Activated naive CD8-positive, alpha-beta T cell treated with anti-CD3 and anti-CD28 coated beads for 36 hours (primary cell): ENCODE measurements around the gene MFSD12. TPM values are rescaled to one million over a fixed set of nuclear protein-coding genes. Genes with fewer than 3 reads are reported as not detected.
"Not testable (repeated sequence)": the region's sequence is repeated elsewhere in the genome, so short reads cannot be mapped to it uniquely, and the experiment has no call there.

Source experiments
- DNase-seq: peaks from one replicate; pipeline ENCODE4 v3.0.0; 2021
- H3K27ac Mint-ChIP-seq: one replicate; pipeline ENCODE4 v1.8.0; 2022; ENCODE audit warnings: mild to moderate bottlenecking, moderate library complexity, mixed read lengths
- H3K27me3 Mint-ChIP-seq: one replicate; pipeline ENCODE4 v1.8.0; 2022; ENCODE audit warnings: mild to moderate bottlenecking, mixed read lengths
- H3K36me3 Mint-ChIP-seq: one replicate; pipeline ENCODE4 v1.8.0; 2021; ENCODE audit warnings: mild to moderate bottlenecking, mixed read lengths
- H3K4me1 Mint-ChIP-seq: one replicate; pipeline ENCODE4 v1.8.0; 2021; ENCODE audit warnings: mixed read lengths
- H3K4me3 Mint-ChIP-seq: one replicate; pipeline ENCODE4 v1.8.0; 2022; ENCODE audit warnings: mild to moderate bottlenecking, moderate library complexity, mixed read lengths
- H3K9me3 Mint-ChIP-seq: one replicate; pipeline ENCODE4 v1.8.0; 2022; ENCODE audit warnings: mixed read lengths
- total RNA-seq, 2 experiments: library from RNA; stranded (reverse); gene quantifications; one replicate each; pipeline ENCODE4 v1.2.3, GENCODE V29; 2021

Gene MFSD12
- total RNA-seq, 2 experiments from 2014 or later, result 73.2 to 76.1 TPM

DNA sequence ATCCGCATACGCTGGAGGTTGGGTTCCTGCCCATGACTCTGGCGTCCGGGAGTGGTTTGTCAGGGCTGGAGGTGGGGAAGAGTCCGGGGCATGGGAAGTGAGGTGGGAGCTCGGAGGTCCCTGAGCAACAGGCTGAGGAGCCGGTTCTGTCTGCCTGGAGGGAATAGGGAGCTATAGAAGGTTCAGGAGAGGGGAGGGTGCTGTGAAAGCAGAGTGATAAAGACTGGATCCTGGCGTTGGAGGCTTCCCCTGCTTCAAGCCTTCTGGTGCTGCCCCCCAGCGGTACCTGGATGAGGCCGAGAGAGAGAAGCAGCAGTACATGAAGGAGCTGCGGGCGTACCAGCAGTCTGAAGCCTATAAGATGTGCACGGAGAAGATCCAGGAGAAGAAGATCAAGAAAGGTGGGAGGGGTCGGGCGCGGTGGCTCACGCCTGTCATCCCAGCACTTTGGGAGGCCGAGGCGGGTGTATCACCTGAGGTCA lies 17.9 kb upstream of the MFSD12 start:
- Mint-ChIP-seq H3K27me3 (no peaks in the 10 kb centered on the region), H3K9me3 (no peaks in the 10 kb centered on the region), H3K27ac (no peak overlapping the region), H3K4me1 (peaks cover 7% of the 10 kb centered on the region), H3K36me3 (peaks cover 11% of the 10 kb centered on the region), H3K4me3 (no peak overlapping the region)
- no peak for DNase-seq

DNA sequence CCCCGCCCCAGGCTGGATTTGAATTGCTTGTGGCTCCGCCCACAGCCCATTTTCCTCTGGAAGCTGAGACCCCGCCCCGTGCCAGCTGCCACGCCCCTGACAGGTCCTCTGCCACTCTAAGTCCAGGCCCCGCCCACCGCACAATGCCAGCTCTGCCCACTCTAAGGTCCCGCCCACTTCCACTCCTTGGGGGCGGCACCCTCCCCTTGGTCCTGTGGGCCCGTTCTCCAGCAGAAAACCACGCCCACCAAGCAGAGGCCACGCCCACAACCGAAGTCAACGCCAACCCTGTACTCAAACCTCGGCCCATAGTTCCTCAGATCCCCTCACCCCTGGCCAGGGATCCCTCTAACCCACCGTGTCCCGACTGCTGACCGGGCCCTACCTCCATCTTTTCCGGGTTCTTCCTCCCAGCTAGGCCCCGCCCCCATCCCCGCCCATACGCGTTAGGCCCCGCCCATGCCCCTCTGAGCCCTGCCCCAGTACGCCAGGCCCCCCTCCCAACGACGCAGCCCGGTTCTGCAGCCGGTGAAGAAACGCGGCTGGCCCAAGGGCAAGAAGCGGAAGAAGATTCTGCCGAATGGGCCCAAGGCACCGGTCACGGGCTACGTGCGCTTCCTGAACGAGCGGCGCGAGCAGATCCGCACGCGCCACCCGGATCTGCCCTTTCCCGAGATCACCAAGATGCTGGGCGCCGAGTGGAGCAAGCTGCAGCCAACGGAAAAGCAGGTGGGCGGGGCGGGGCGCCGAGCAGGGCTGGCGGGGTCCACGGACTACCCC lies 16.7 kb upstream of the MFSD12 start:
- Mint-ChIP-seq H3K27ac (no peak overlapping the region), H3K4me1 (peaks cover 7% of the 10 kb centered on the region), H3K27me3 (no peaks in the 10 kb centered on the region), H3K36me3 (peaks cover 11% of the 10 kb centered on the region), H3K9me3 (no peaks in the 10 kb centered on the region), H3K4me3 (peak overlapping the region; percentile 78)
- DNase-seq, result peak; percentile 92

DNA sequence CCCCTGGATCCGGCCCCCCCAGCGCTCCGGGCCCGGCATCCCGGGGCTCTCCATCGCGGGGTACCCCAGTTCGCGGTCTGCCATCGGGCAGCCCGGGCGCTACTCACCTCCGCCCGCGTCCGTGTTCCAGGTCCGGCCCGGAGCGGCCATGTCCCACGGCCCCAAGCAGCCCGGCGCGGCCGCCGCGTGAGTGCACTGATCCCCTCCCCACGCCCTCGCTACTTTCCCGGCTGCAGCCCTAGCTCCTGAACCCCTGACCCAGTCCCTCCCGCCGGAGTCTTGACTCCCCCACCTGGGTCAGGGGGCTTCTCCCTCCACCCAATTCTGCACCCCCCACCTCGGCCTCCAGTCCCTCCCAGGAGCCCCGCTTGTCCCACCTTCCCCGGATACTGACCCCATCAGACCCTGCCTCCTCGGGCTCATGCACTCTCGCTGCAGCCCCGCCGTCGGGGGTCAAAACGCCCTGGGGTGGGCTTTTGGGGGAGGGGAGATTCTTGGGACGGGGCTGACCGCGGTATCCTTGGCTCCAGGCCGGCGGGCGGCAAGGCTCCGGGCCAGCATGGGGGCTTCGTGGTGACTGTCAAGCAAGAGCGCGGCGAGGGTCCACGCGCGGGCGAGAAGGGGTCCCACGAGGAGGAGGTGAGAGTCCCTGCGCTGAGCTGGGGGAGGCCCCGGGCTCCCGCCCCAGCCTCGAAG lies 15.9 kb upstream of the MFSD12 start:
- no peak for DNase-seq
- peak overlapping the region; percentile 78 for H3K4me3 Mint-ChIP-seq
- H3K4me1 Mint-ChIP-seq, result peaks cover 7% of the 10 kb centered on the region
- no peaks in the 10 kb centered on the region for H3K9me3 Mint-ChIP-seq
- H3K27me3 Mint-ChIP-seq, result no peaks in the 10 kb centered on the region
- peak overlapping the region; percentile 54 for H3K27ac Mint-ChIP-seq
- H3K36me3 Mint-ChIP-seq, result peaks cover 11% of the 10 kb centered on the region

DNA sequence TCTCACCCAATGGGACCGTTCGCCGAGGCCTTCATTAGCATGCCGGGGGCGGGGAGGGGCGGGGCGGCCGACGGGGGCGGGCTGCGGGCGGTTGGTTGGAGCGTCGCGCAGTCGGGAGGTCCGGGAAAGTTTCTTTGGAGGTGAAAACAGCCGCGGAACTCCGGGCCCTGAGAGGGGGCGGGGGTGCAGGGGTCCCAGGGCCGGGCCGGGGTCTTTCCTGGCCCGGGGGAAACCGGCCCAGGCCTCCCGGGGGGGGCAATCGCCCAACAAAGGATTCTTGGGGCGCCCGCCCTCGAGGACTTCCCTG lies 15.4 kb upstream of the MFSD12 start, which contains the start of gene HMG20B:
Gene HMG20B (plus strand): TSS at position 90 of the 307 bp plus-strand sequence. CDS start 366 bp downstream, outside the sequence.
- Mint-ChIP-seq H3K27ac (peak within 1 kb of the TSS; percentile 54), H3K27me3 (no peaks in the 10 kb centered on the region), H3K4me3 (peak within 1 kb of the TSS; percentile 78), H3K4me1 (peaks cover 7% of the 10 kb centered on the region), H3K9me3 (no peaks in the 10 kb centered on the region), H3K36me3 (peaks cover 11% of the 10 kb centered on the region)
- DNase-seq, result peak; percentile 43

DNA sequence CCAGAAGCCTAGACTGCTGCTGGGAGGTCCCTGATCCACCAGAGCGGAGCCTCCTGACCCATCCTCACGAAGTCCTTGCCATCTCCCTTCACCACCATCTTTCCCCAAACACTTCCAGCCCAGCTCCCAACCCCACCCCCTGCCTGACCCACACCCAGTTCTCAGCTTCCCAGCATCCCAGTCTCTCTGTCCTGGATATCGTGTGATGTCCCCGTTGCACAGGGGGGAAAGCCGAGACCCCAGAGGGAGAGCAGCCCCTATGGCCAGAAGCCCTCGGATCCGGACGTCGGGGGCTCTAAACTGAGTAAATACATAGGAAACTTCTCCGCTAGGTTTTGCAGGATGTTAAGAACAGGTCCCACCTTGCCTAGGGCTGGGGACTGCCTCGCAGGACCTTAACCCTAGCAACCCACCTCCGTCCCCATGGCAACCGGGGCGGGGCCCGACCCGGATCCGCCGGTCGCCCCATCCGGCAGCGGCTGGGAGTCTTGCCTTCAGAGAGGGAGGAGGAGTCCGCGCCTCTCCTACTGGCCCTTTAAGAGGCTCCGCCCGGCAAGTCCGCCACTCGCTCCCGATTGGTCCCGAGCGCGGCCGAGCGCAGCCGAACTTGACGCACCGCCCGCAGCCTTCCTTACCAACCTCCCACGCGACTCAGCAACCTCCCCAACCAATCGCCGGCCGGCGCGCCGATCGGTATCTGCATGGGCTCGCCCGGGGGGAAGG lies 14.9 kb upstream of the MFSD12 start:
- Mint-ChIP-seq H3K27ac (peak overlapping the region; percentile 11), H3K4me1 (peaks cover 7% of the 10 kb centered on the region), H3K9me3 (no peaks in the 10 kb centered on the region), H3K4me3 (peak overlapping the region; percentile 71), H3K27me3 (no peaks in the 10 kb centered on the region), H3K36me3 (peaks cover 11% of the 10 kb centered on the region)
- peak; percentile 100 for DNase-seq

DNA sequence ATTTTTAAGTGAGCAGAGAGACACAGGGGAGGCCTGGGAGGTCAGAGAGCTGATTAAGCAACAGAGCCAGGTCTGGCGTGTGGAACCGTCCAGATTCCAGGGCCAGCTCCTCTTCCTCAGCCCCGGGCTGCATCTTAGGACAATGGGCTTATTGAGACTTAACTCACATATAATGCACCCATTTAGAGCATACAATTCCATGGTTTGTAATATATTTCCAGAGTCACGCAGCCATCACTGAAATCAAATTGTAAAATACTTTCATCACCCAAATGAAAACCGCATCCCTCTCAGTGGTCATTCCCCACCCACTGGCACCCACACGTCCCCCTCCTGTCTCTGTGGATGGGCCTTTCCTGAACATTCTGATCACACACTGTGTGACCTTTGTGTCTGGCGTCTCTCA lies 13.2 kb upstream of the MFSD12 start:
- no peak for DNase-seq
- H3K9me3 Mint-ChIP-seq, result no peaks in the 10 kb centered on the region
- H3K4me1 Mint-ChIP-seq, result peaks cover 7% of the 10 kb centered on the region
- H3K27ac Mint-ChIP-seq, result no peak overlapping the region
- H3K36me3 Mint-ChIP-seq, result peaks cover 11% of the 10 kb centered on the region
- no peak overlapping the region for H3K4me3 Mint-ChIP-seq
- H3K27me3 Mint-ChIP-seq, result no peaks in the 10 kb centered on the region

DNA sequence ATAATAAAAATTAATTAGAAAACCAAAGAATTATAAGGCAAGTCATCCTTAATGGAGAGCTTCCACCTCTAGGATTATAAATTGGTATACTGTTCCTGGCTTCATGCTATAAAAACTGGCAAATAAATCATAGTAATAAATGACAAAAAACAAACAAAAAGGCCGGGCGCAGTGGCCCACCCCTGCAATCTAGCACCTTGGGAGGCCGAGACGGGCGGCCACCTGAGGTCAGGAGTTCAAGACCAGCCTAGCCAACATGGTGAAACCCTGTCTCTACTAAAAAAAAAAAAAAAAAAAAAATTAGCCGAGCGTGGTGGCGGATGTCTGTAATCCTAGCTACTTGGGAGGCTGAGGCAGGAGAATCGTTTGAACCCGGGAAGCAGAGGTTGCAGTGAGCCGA lies 12.7 kb upstream of the MFSD12 start:
- DNase-seq, H3K27me3 Mint-ChIP-seq, H3K4me1 Mint-ChIP-seq, H3K27ac Mint-ChIP-seq, H3K4me3 Mint-ChIP-seq, H3K36me3 Mint-ChIP-seq, H3K9me3 Mint-ChIP-seq: not testable (repeated sequence)

DNA sequence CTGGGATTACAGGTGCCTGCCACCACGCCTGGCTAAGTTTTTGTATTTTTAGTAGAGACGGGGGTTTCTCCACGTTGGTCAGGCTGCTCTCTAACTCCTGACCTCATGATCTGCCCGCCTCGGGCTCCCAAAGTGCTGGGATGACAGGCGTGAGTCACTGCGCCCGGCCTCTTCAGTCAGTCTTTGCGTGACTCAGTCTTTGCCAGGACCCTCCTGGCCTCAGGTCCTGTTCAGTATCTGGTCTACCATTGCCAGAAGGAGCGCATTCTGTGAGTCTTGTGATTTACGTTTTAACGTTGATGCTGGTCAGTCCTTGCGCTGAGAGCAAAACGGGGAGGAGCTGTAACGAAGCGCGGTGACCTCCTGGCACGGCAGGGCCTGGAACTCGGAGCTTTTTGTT lies 7.8 kb upstream of the MFSD12 start:
- no peak for DNase-seq
- H3K9me3 Mint-ChIP-seq, result no peaks in the 10 kb centered on the region
- no peak overlapping the region for H3K4me3 Mint-ChIP-seq
- no peaks in the 10 kb centered on the region for H3K27me3 Mint-ChIP-seq
- H3K27ac Mint-ChIP-seq, result no peak overlapping the region
- H3K36me3 Mint-ChIP-seq, result no peaks in the 10 kb centered on the region
- H3K4me1 Mint-ChIP-seq, result no peaks in the 10 kb centered on the region

DNA sequence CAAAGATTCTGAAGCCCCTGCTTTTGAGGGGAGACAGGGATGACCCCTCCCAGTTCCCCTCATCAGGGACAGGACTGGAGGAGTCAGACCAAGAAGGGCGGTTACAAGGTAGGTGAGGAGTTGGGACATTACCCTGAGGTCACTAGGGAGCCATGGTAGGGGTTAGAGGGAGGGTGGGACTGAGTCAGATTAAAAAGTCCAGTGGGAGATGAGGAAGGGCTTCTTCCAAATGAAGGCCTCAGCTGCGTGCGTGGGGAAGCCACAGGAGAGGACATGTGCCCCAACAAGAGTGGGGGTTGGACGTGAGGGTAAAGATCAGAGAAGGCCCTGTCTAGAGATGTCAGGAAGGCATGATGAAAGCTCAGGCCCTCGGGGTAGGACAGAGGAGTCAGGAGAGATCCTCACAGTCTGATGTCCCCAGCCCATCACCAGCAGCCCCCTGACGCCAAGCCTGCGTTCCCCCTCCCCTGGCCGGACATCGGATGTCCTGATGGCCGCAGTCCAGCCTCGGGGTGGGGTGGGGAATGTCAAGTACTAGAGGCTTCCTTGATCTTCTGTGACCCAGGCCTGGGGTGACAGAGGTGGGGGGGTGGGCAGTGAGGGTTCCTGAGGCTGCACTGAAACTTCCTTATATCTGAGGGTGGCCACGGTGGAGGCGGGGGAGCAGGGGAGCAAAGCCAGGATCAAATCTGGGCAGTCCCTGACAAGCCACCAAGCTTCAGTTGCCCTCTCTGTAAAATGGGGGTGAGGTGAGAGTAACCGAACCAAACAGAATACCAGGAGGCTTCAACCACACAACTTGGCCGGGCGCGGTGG lies 6.5 kb upstream of the MFSD12 start:
- no peaks in the 10 kb centered on the region for H3K4me1 Mint-ChIP-seq
- H3K9me3 Mint-ChIP-seq, result no peaks in the 10 kb centered on the region
- H3K36me3 Mint-ChIP-seq, result no peaks in the 10 kb centered on the region
- H3K4me3 Mint-ChIP-seq, result no peak overlapping the region
- H3K27me3 Mint-ChIP-seq, result no peaks in the 10 kb centered on the region
- no peak for DNase-seq
- H3K27ac Mint-ChIP-seq, result no peak overlapping the region

DNA sequence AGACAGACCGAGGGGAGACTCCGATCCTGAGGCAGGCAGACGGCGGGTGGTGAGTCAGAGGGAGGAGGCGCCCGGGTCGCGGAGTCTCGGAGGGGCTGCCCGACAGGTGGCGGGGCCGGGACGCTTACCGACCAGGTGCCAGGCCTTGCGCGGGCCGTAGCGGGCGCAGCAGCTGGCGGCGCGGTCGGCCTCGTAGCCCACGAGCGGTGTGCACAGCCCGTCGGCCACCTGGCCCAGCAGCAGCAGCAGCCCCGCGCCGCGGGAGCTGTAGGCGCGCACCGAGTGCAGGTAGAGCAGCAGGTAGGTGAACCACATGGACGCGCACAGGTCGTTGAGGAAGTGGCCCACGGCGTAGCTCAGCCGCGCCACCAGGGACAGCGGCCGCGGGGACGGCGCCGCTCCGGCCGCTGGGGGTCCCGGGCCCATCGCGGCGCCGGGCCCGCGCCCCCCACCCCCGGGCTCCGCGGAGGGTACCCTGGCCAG lies 367 bp downstream of the MFSD12 start:
- peak overlapping the region; percentile 79 for H3K27ac Mint-ChIP-seq
- H3K27me3 Mint-ChIP-seq, result no peaks in the 10 kb centered on the region
- H3K9me3 Mint-ChIP-seq, result no peaks in the 10 kb centered on the region
- DNase-seq, result peak; percentile 82
- H3K4me3 Mint-ChIP-seq, result peak overlapping the region; percentile 93
- H3K4me1 Mint-ChIP-seq, result peaks cover 26% of the 10 kb centered on the region
- H3K36me3 Mint-ChIP-seq, result peaks cover 12% of the 10 kb centered on the region

DNA sequence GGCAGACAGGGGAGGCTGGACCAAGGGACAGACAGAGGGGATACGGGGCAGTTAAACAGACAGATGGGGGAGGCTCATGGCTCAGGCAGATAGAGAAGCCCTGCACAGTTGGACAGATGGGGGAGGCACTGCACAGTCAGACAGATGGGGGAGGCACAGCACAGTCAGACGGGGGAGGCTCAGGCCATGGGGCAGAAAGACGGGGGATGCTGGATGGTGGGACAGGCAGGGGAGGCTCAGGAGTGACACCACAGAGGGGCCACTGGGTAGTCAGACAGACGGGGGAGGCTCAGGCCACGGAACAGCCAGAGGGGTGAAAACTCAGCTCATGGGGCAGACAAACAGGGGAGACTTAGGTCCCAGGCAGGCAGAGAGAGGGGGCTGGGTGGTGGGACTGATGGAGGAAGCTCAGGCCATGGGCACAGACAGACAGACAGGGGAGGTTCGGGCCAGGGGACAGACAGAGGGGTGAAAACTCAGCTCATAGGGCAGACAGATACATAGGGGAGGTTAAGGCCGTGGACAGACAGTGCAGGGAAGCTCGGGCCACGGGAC lies 886 bp downstream of the MFSD12 start:
- H3K9me3 Mint-ChIP-seq, result no peaks in the 10 kb centered on the region
- H3K36me3 Mint-ChIP-seq, result peaks cover 12% of the 10 kb centered on the region
- no peak for DNase-seq
- H3K27me3 Mint-ChIP-seq, result no peaks in the 10 kb centered on the region
- H3K27ac Mint-ChIP-seq, result peak overlapping the region; percentile 79
- H3K4me3 Mint-ChIP-seq, result peak overlapping the region; percentile 93
- H3K4me1 Mint-ChIP-seq, result peaks cover 31% of the 10 kb centered on the region

DNA sequence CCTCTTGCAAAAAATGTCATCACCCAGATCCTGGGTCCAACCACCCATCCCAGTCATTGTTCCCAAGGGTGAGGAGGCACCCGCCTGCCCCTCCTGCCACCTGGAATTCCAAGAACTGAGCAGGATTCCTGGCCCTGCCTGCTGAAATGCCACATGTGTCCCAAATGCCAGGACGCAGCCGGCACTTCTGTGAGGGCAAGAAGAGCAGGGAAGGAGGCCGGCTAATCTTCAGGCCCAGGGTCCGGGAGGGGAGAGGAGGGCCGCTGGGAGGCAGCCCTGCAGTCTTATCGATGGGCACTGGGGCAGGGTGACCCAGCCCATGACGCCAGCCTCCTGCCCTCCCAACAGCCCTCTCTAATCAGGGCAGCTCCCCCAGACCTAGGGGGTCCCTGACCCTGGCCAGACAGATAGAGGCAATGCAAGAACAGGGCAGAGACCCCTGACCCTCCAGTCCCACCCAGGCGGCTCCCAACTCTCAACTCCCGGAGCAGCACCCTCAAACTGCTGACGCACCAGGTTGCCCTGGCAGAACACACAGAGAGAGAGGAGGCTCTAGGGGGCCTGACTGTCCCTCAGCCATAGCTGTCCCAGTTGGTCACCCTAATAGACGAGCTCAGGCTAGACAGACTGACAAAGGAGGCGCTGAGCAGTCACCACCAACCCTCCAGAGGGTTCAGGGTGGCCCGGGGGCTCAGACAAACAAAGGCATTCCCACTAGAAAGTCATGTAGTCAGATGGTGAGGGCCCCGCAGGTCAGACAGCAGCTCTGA lies 1.5 kb downstream of the MFSD12 start:
- H3K4me1 Mint-ChIP-seq, result peaks cover 32% of the 10 kb centered on the region
- H3K36me3 Mint-ChIP-seq, result peaks cover 12% of the 10 kb centered on the region
- H3K27me3 Mint-ChIP-seq, result no peaks in the 10 kb centered on the region
- H3K27ac Mint-ChIP-seq, result peak overlapping the region; percentile 79
- H3K4me3 Mint-ChIP-seq, result peak overlapping the region; percentile 93
- DNase-seq, result no peak
- no peaks in the 10 kb centered on the region for H3K9me3 Mint-ChIP-seq

DNA sequence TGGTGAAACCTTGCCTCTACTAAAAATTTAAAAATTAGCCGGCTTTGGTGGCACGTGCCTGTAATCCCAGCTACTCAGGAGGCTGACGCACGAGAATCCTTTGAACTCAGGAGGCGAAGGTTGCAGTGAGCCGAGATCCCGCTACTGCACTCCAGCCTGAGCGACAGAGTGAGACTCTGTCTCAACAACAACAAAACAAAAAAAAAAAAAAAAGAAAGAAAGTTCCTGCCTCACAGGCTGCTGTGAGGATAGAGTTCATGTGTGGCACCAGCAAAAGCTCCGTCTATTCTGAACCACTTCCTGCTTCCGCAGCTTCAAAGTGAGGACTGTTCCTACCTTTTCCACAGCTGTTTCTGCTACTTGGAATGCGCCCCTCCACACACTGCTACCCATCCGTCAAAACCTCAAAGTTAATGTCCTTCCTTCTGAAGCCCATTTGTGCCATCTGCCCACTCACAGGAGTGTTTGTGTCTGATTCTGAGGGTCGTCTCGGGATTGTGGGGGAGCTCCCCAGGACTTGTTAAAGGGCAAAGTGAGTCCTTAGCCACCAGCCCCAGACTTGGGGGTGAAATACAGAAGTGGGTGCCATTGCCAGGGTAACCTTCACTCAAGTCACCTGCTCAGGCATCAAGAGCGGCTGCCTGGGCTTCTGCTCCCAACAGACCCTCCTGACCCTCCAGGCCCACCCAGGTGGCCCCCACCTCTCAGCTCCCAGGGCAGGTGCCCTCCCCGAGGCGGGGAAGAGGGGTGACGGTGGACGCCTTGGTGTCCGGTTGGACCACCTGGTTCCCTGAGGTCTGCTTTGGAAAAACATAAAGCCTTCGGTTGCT lies 2.9 kb downstream of the MFSD12 start:
- peaks cover 16% of the 10 kb centered on the region for H3K36me3 Mint-ChIP-seq
- H3K27me3 Mint-ChIP-seq, result no peaks in the 10 kb centered on the region
- peak overlapping the region; percentile 89 for H3K27ac Mint-ChIP-seq
- peak overlapping the region; percentile 93 for H3K4me3 Mint-ChIP-seq
- H3K4me1 Mint-ChIP-seq, result peaks cover 32% of the 10 kb centered on the region
- H3K9me3 Mint-ChIP-seq, result no peaks in the 10 kb centered on the region
- DNase-seq, result no peak
